Measurements from ENCODE around the gene MED15. TPM values are rescaled to one million over a fixed set of nuclear protein-coding genes. Genes with fewer than 3 reads are reported as not detected.

MED15 gene
- total and polyA plus RNA-seq, 2 experiments from 2014 or later = 29.2 to 43.5 TPM

- Histone ChIP-seq H3K36me3 (ENCODE audit: insufficient read depth) (no peaks in the 10 kb centered on the region), H3F3A (replicated peaks; ENCODE audit: low read depth) (no peaks in the 10 kb centered on the region), H3K4me1 (ENCODE audit: insufficient read depth) (no peaks in the 10 kb centered on the region), H3K79me2 (replicated peaks; ENCODE audit: insufficient read depth) (no peaks in the 10 kb centered on the region), H3K9me2 (ENCODE audit: insufficient read depth) (no peaks in the 10 kb centered on the region), H4K20me1 (replicated peaks; ENCODE audit: insufficient read depth) (no peaks in the 10 kb centered on the region), H2AFZ (no peak overlapping the region), H3K4me3 (no peak overlapping the region), H3K27ac (ENCODE audit: low read depth) (no peak overlapping the region), H3K27me3 (ENCODE audit: insufficient read depth) (no peaks in the 10 kb centered on the region), H3K4me2 (no peak overlapping the region)
- no peaks in the 10 kb centered on the region for H3K9me3 Mint-ChIP-seq
- H3K4me3 Mint-ChIP-seq = no peak overlapping the region
- no peaks in the 10 kb centered on the region for H3K4me1 Mint-ChIP-seq
- DNase-seq (ENCODE audit: low spot score) = no peak
- no peaks in the 10 kb centered on the region for H3K36me3 Mint-ChIP-seq (ENCODE audit: low read depth)
- H3K27ac Mint-ChIP-seq = no peak overlapping the region
- TF ChIP-seq EZH2phosphoT487 (IDR thresholded peaks at IDR 0.05; ENCODE audit: unreplicated experiment) (no peak), CTCF (conservative IDR thresholded peaks at IDR 0.05; ENCODE audit: low read depth in 2 of 2) (no peak), EZH2 (IDR thresholded peaks at IDR 0.05; ENCODE audit: low read depth, unreplicated experiment) (no peak), ZNF331 (CRISPR knock-in tag; IDR thresholded peaks at IDR 0.05; ENCODE audit: low read depth) (no peak), JUNB (IDR thresholded peaks at IDR 0.05; ENCODE audit: unreplicated experiment) (no peak), ETS1 (IDR thresholded peaks at IDR 0.05) (no peak), ZNF114 (CRISPR knock-in tag; IDR thresholded peaks at IDR 0.05) (no peak), REST (IDR thresholded peaks at IDR 0.05; ENCODE audit: unreplicated experiment) (no peak), NANOG (IDR thresholded peaks at IDR 0.05; ENCODE audit: borderline replicate concordance) (no peak), CREB1 (CRISPR knock-in tag; IDR thresholded peaks at IDR 0.05; ENCODE audit: low read depth) (no peak), POLR2AphosphoS5 (IDR thresholded peaks at IDR 0.05; ENCODE audit: low read depth) (no peak), ZNF462 (CRISPR knock-in tag; IDR thresholded peaks at IDR 0.05) (no peak), STAT1 (IDR thresholded peaks at IDR 0.05; ENCODE audit: unreplicated experiment) (no peak)
- peaks cover 9% of the 10 kb centered on the region for H3K27me3 Mint-ChIP-seq (ENCODE audit: insufficient read depth, low read depth, poor library complexity)
- ATAC-seq = no peak
These were observed 107.6 kb downstream of the MED15 start for GRCh38 chr22:20615021-20615420.
